HCT116 (cell line): ENCODE results near the gene FALEC. TPM values are rescaled to one million over a fixed set of nuclear protein-coding genes. Genes with fewer than 3 reads are reported as not detected.

Experiments
- ATAC-seq: fragments of 200-7000 bp; cut with Tn5 transposase; 2 replicates; pipeline ENCODE4 v1.9.1; 2020; ENCODE audit warnings: mild to moderate bottlenecking, moderate library complexity
- BruUV-seq: library from RNA; stranded (reverse); fragments of 400-500 nt; replicated peaks from 2 replicates; lab custom pipeline; 2021; lab: Mats Ljungman, UMichigan
- CTCF ChIA-PET: fragments of 300-600 bp; sonication (Branson Sonifier 250); formaldehyde crosslinking; loops from one replicate; lab custom pipeline; 2021; ENCODE audit warnings: antibody characterized with exemption; lab: Charles Lee
- POLR2A ChIA-PET: fragments of 300-600, 350-600 bp; sonication (Branson Sonifier 250); formaldehyde crosslinking; loops from one replicate; lab custom pipeline; 2021; ENCODE audit warnings: antibody characterized with exemption; lab: Charles Lee
- RAD21 ChIA-PET, 2 experiments: fragments of 300-600 bp; sonication (Branson Sonifier 250); formaldehyde crosslinking; loops; one replicate each; lab custom pipeline; 2023; ENCODE audit warnings: low total read pairs in 2 of 2; ENCODE audit not compliant: uncharacterized antibody in 2 of 2, unreplicated experiment in 2 of 2, low non-redundant PET in 1 of 2; lab: Charles Lee
- DNase-seq: peaks from one replicate; pipeline ENCODE4 v3.0.0-alpha.2; 2010; ENCODE audit warnings: low read depth, low spot score
- H2AFZ ChIP-seq: fragments of 200-600 bp; shearing (Covaris generic), sonication (generic); 2 replicates; pipeline ENCODE4 v1.6.1; 2017; ENCODE audit warnings: low read depth, mixed run types, mixed read lengths, antibody characterized with exemption, low read length; ENCODE audit not compliant: poor library complexity, severe bottlenecking
- H3K27ac ChIP-seq: 2 replicates; pipeline ENCODE4 v1.5.1; 2012; ENCODE audit warnings: low read depth, low read length
- H3K27me3 ChIP-seq: fragments of 200-600 bp; sonication (generic); 2 replicates; pipeline ENCODE4 v1.6.1; 2016; ENCODE audit warnings: mixed run types, low read length, mixed read lengths; ENCODE audit not compliant: insufficient read depth
- H3K36me3 ChIP-seq, 2 experiments: fragments of 200-500 bp in 1 of 2; fragments of 200-600 bp in 1 of 2; sonication (Bioruptor generic) in 1 of 2; sonication (generic) in 1 of 2; 2 replicates each; pipeline versions ENCODE4 v1.5.1 to v1.6.1; 2014 to 2016; ENCODE audit warnings: low read length in 2 of 2, inconsistent platforms in 1 of 2, mixed read lengths in 1 of 2, mixed run types in 1 of 2; ENCODE audit not compliant: insufficient read depth in 2 of 2, control insufficient read depth in 1 of 2
- H3K4me1 ChIP-seq, 2 experiments: fragments of 200-600 bp in 1 of 2; sonication (generic) in 1 of 2; 2 replicates each; pipeline versions ENCODE4 v1.5.1 to v1.6.1; 2012 to 2017; ENCODE audit warnings: low read length in 2 of 2, inconsistent platforms in 1 of 2, mild to moderate bottlenecking in 1 of 2, mixed read lengths in 1 of 2, mixed run types in 1 of 2, moderate library complexity in 1 of 2; ENCODE audit not compliant: insufficient read depth in 2 of 2, control insufficient read depth in 1 of 2
- H3K4me2 ChIP-seq: fragments of 200-600 bp; sonication (generic); 2 replicates; pipeline ENCODE4 v1.6.1; 2017; ENCODE audit warnings: mixed run types, low read length, mixed read lengths
- H3K4me3 ChIP-seq, 2 experiments: fragments of 200-600 bp in 1 of 2; sonication (generic) in 1 of 2; replicated peaks in 1 of 2; 2 replicates each; pipeline ENCODE4 v1.5.1; 2011 to 2016; ENCODE audit warnings: low read length in 2 of 2, control low read depth in 1 of 2, low read depth in 1 of 2, mild to moderate bottlenecking in 1 of 2, mixed read lengths in 1 of 2, mixed run types in 1 of 2
- H3K79me2 ChIP-seq: fragments of 200-600 bp; sonication (generic); 2 replicates; pipeline ENCODE4 v1.6.1; 2017; ENCODE audit warnings: mild to moderate bottlenecking, mixed run types, low read length, moderate library complexity, mixed read lengths; ENCODE audit not compliant: insufficient read depth
- H3K9ac ChIP-seq: fragments of 200-600 bp; sonication (generic); 2 replicates; pipeline ENCODE4 v1.6.1; 2016; ENCODE audit warnings: low read length, mixed read lengths
- H3K9me2 ChIP-seq: fragments of 200-600 bp; sonication (generic), shearing (Covaris generic); 2 replicates; pipeline ENCODE4 v1.6.1; 2017; ENCODE audit warnings: mixed run types, mild to moderate bottlenecking, moderate library complexity; ENCODE audit not compliant: insufficient read depth
- H3K9me3 ChIP-seq, 2 experiments: fragments of 200-500 bp in 1 of 2; fragments of 200-600 bp in 1 of 2; sonication (Bioruptor generic) in 1 of 2; sonication (generic) in 1 of 2; 2 replicates each; pipeline ENCODE4 v1.6.1; 2014 to 2017; ENCODE audit warnings: low read length in 2 of 2, mixed read lengths in 2 of 2, inconsistent platforms in 1 of 2, low read depth in 1 of 2, mild to moderate bottlenecking in 1 of 2, mixed run types in 1 of 2, moderate library complexity in 1 of 2; ENCODE audit not compliant: control insufficient read depth in 1 of 2, insufficient read depth in 1 of 2
- H4K20me1 ChIP-seq: fragments of 200-600 bp; sonication (generic), shearing (Covaris generic); 2 replicates; pipeline ENCODE4 v1.6.1; 2017; ENCODE audit warnings: mixed run types, mild to moderate bottlenecking, moderate library complexity; ENCODE audit not compliant: insufficient read depth
- EZH2 ChIP-seq: fragments of 200-600 bp; sonication (generic); IDR thresholded peaks from 2 replicates; pipeline ENCODE4 v1.6.1; 2017; ENCODE audit warnings: antibody characterized with exemption, mixed run types
- EZH2phosphoT487 ChIP-seq: fragments of 200-600 bp; IDR thresholded peaks from 2 replicates; pipeline ENCODE4 v1.6.1; 2018; ENCODE audit warnings: antibody characterized with exemption, borderline replicate concordance
- FOSL1 ChIP-seq: IDR thresholded peaks from 2 replicates; pipeline ENCODE4 v1.6.1; 2012; ENCODE audit warnings: low read depth
- JUND ChIP-seq: IDR thresholded peaks from 2 replicates; pipeline ENCODE4 v1.6.1; 2012
- SIN3A ChIP-seq: IDR thresholded peaks from 2 replicates; pipeline ENCODE4 v1.6.1; 2012; ENCODE audit warnings: low read depth
- SP1 ChIP-seq: IDR thresholded peaks from 2 replicates; pipeline ENCODE4 v1.6.1; 2012; ENCODE audit warnings: low read depth
- YY1 ChIP-seq: IDR thresholded peaks from 2 replicates; pipeline ENCODE4 v1.6.1; 2011; ENCODE audit warnings: low read length, low read depth, moderate library complexity, mild to moderate bottlenecking; ENCODE audit not compliant: insufficient replicate concordance; ENCODE audit errors: extremely low read depth
- ZNF274 ChIP-seq: fragments of 200-500 bp; sonication (Bioruptor generic); IDR thresholded peaks from 2 replicates; pipeline ENCODE4 v1.6.1; 2014; ENCODE audit warnings: mild to moderate bottlenecking, low read depth, low read length, inconsistent platforms
- intact Hi-C: fragments of 100-400 bp; cut with micrococcal nuclease; formaldehyde crosslinking; loops from 2 replicates; pipeline ENCODE4 v1.10.0; 2022
- total RNA-seq: library from RNA; stranded (reverse); gene quantifications from one replicate; pipeline ENCODE4 v1.2.1, GENCODE V29; 2021; ENCODE audit not compliant: unreplicated experiment
- TF ChIP-seq, protein P1 (sequence below): IDR thresholded peaks from 2 replicates; pipeline ENCODE4 v1.6.1; 2012
- TF ChIP-seq, protein P2 (sequence below): IDR thresholded peaks from 2 replicates; pipeline ENCODE4 v1.6.1; 2012

The FALEC gene
- total RNA-seq, 1 experiment from 2014 or later = 0.59 TPM

DNA sequence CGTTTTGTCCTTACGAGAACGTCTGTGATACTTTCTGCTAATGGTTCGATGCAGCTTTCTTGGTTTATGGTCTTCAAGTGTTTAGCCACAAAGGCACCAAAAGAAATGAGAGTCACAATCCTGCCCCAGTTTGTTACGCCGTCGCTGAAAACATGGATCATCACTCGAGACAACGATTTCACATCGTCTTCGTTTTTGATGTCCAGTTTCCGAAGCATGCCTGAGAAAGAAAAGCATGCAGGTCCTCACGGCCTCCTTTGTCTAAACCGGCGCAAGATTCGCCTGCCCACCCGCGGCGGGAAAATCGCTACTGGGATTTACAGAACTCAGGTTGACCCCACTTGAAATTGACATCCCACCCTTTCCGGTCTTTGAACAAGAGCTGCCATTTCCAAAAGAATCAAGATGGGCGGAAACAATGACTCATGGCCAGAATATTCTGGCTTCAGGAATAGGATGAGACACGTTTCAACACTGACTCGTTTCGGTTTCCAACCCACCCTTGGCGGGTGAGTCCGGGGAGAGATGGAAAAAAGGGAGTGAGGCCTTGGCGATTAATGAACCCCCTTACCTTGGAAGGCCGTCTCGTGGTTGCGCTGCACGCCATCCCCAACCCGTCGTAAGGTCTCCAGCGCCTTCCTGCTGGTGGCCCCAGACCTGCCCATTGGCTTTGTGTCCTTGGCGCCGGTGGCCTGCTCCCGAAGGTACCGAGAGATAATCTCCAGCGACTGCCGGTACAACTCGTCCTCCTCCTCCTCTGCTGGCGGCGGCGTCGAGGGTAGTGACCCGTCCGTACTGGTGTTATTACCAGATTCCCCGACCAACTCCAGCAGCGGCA is 62.9 kb downstream of the FALEC start:
- no peaks in the 10 kb centered on the region for H3K9me3 ChIP-seq
- no peak overlapping the region for H2AFZ ChIP-seq
- H3K79me2 ChIP-seq = peaks cover 68% of the 10 kb centered on the region
- H3K4me1 ChIP-seq = peaks cover 26 to 52% of the 10 kb centered on the region in 2 experiments
- BruUV-seq = TSS peak; percentile 45
- TF ChIP-seq ZNF274 = no peak
- TF ChIP-seq, protein P1, sequence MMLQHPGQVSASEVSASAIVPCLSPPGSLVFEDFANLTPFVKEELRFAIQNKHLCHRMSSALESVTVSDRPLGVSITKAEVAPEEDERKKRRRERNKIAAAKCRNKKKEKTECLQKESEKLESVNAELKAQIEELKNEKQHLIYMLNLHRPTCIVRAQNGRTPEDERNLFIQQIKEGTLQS = no peak
- 0 out of 2 replicates have a peak, but pooled peaks have one; percentile 36 for TF ChIP-seq SP1
- peak; percentile 63; the same call in 1 of the 2 replicates for TF ChIP-seq SIN3A
- TF ChIP-seq EZH2 = no peak
- TF ChIP-seq JUND = peak; percentile 64; the same call in 1 of the 2 replicates
- TF ChIP-seq YY1 = peak; percentile 11
- peak; percentile 57; the same call in 1 of the 2 replicates for TF ChIP-seq FOSL1
- TF ChIP-seq, protein P2, sequence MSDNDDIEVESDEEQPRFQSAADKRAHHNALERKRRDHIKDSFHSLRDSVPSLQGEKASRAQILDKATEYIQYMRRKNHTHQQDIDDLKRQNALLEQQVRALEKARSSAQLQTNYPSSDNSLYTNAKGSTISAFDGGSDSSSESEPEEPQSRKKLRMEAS = peak; percentile 58
- TF ChIP-seq EZH2phosphoT487 = no peak
- no peaks in the 10 kb centered on the region for H3K27me3 ChIP-seq
- ChIA-PET POLR2A (interaction anchor here (0.7 to 3.4 kb wide), 11 partner anchors 8 to 114 kb away, joined by 3 to 41 read pairs (median 17); partner anchors contain the start of gene ENSA), RAD21 (interaction anchor here in 1 of 2 experiments (0.6 kb wide), 1 partner anchor 114 kb away, joined by 4 read pairs; no protein-coding TSS in a partner anchor), CTCF (interaction anchor here (1.7 kb wide), 1 partner anchor 27 kb away, joined by 4 read pairs; no protein-coding TSS in a partner anchor)
- intact Hi-C loops = loop anchor here (2.0 to 5.0 kb wide), 3 partner anchors 42 to 399 kb away; partner anchors contain the start of gene ENSA
- peak overlapping the region; percentile 86 for H3K4me2 ChIP-seq
- H3K4me3 ChIP-seq = peak overlapping the region; percentile 71 to 80
- H3K27ac ChIP-seq = peak overlapping the region; percentile 92
- peaks cover 35 to 50% of the 10 kb centered on the region in 2 experiments for H3K36me3 ChIP-seq
- H3K9me2 ChIP-seq = no peaks in the 10 kb centered on the region
- H3K9ac ChIP-seq = peak overlapping the region; percentile 86
- H4K20me1 ChIP-seq = peaks cover 48% of the 10 kb centered on the region
- ATAC-seq (peak; percentile 5), DNase-seq (no peak)
